ENCODE results near the gene ANKRD44. TPM values are rescaled to one million over a fixed set of nuclear protein-coding genes. Genes with fewer than 3 reads are reported as not detected.
A peak's percentile ranks its signal among the peaks of the same experiment; 100 is the strongest.
"Not testable (repeated sequence)": the region's sequence is repeated elsewhere in the genome, so short reads cannot be mapped to it uniquely, and the experiment has no call there.

The ANKRD44 gene
- total and polyA plus RNA-seq, 12 donors = 1.1 to 20.1 (median 6.9) TPM

- Histone ChIP-seq H3K27me3 (no peaks in the 10 kb centered on the region), H3K27ac (peak overlapping the region in 2 of 10 donors; percentile 0 to 31), H3K4me3 (no peak overlapping the region), H3K36me3 (peaks cover 0 to 17% (median 0%) of the 10 kb centered on the region in 9 donors), H3K4me1 (peaks cover 0 to 14% (median 9%) of the 10 kb centered on the region in 9 donors), H3K9me3 (no peaks in the 10 kb centered on the region)
- intact Hi-C loops (cut with DNase I) = no loop called here
- DNase-seq = no peak
- TF ChIP-seq CTCF (IDR thresholded peaks at IDR 0.05) = no peak
- WGBS, 2 donors = 94 to 96% methylated on average over 1 of the region's 1 CpG
- ATAC-seq = no peak
Observed at GRCh38 chr2:197071213-197071612, 239.4 kb downstream of the ANKRD44 start.

- H3K4me3 ChIP-seq = no peak overlapping the region
- intact Hi-C loops (cut with DNase I) = no loop called here
- no peaks in the 10 kb centered on the region for H3K27me3 ChIP-seq
- no peaks in the 10 kb centered on the region for H3K9me3 ChIP-seq
- no peak for TF ChIP-seq CTCF (IDR thresholded peaks at IDR 0.05)
- no peak for ATAC-seq
- WGBS, 2 donors = 83% methylated on average over 2 of the region's 2 CpGs
- H3K36me3 ChIP-seq = peaks cover 0 to 7% (median 0%) of the 10 kb centered on the region in 9 donors
- DNase-seq = no peak
- no peak overlapping the region for H3K27ac ChIP-seq
- peaks cover 0 to 14% (median 9%) of the 10 kb centered on the region in 9 donors for H3K4me1 ChIP-seq
Observed at GRCh38 chr2:197069958-197070357, 240.6 kb downstream of the ANKRD44 start.

DNA sequence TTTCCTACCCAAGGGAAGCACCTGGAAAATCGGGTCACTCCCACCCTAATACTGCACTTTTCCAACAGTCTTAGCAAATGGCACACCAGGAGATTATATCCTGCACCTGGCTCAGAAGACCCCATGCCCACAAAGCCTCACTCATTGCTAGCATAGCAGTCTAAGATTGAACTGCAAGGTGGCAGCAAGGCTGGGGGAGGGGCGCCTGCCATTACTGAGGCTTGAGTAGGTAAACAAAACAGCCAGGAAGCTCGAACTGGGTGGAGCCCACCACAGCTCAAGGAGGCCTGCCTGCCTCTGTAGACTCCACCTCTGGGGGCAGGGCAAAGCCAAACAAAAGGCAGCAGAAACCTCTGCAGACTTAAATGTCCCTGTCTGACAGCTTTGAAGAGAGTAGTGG, 248.0 kb downstream of the ANKRD44 start:
- H3K27me3 ChIP-seq; H3K9me3 ChIP-seq; DNase-seq; H3K4me3 ChIP-seq; H3K4me1 ChIP-seq; ATAC-seq; intact Hi-C loops (cut with DNase I); H3K27ac ChIP-seq: not testable (repeated sequence)
- H3K36me3 ChIP-seq = peaks cover 0 to 22% (median 0%) of the 10 kb centered on the region in 9 donors
- WGBS, 2 donors = 87 to 96% methylated on average over 3 of the region's 3 CpGs

- DNase-seq (no peak), ATAC-seq (no peak)
- Histone ChIP-seq H3K27me3 (no peaks in the 10 kb centered on the region), H3K9me3 (peaks cover 0 to 23% (median 5%) of the 10 kb centered on the region in 11 donors), H3K4me1 (no peaks in the 10 kb centered on the region), H3K4me3 (no peak overlapping the region), H3K27ac (no peak overlapping the region), H3K36me3 (peaks cover 0 to 48% (median 5%) of the 10 kb centered on the region in 9 donors)
- whole genome bisulfite sequencing, 2 donors = 95 to 98% methylated on average over 1 of the region's 1 CpG
- intact Hi-C loops (cut with DNase I) = no loop called here
- TF ChIP-seq CTCF (IDR thresholded peaks at IDR 0.05) = no peak
Observed at GRCh38 chr2:197059477-197059876, 251.1 kb downstream of the ANKRD44 start.

- H3K27ac ChIP-seq = no peak overlapping the region
- no peak for DNase-seq
- WGBS, 2 donors = 92 to 95% methylated on average over 1 of the region's 1 CpG
- peaks cover 0 to 48% (median 5%) of the 10 kb centered on the region in 9 donors for H3K36me3 ChIP-seq
- intact Hi-C loops (cut with DNase I) = no loop called here
- H3K27me3 ChIP-seq = no peaks in the 10 kb centered on the region
- TF ChIP-seq CTCF (IDR thresholded peaks at IDR 0.05) = no peak
- no peak overlapping the region for H3K4me3 ChIP-seq
- peaks cover 0 to 23% (median 5%) of the 10 kb centered on the region in 11 donors for H3K9me3 ChIP-seq
- ATAC-seq = no peak
- no peaks in the 10 kb centered on the region for H3K4me1 ChIP-seq
Observed at GRCh38 chr2:197058777-197059300, 251.7 kb downstream of the ANKRD44 start.
